HEK293T (cell line): ENCODE measurements around the gene FAM13C.

ENCODE experiments used
- CTCF ChIA-PET: fragments of 350-600 bp; formaldehyde crosslinking; extraction: SDS; loops from one replicate; lab custom pipeline; 2021; ENCODE audit warnings: antibody characterized with exemption, inconsistent platforms; lab: Yijun Ruan, JAX
- POLR2A ChIA-PET: fragments of 350-600 bp; formaldehyde crosslinking; extraction: SDS; loops from one replicate; lab custom pipeline; 2020; ENCODE audit warnings: antibody characterized with exemption, inconsistent platforms; lab: Yijun Ruan, JAX
- DNase-seq: peaks from one replicate; pipeline ENCODE4 v3.0.0; 2012; ENCODE audit warnings: mixed read lengths; ENCODE audit errors: extremely low spot score
- ARNT ChIP-seq: fragments of 450-650 bp; IDR thresholded peaks from 2 replicates; pipeline ENCODE4 v1.6.1; 2017; ENCODE audit warnings: mild to moderate bottlenecking
- BHLHE40 ChIP-seq: fragments of 450-650 bp; IDR thresholded peaks from 2 replicates; pipeline ENCODE4 v1.6.1; 2016; ENCODE audit warnings: mild to moderate bottlenecking, moderate library complexity, borderline replicate concordance
- CTBP1 ChIP-seq: fragments of 450-650 bp; IDR thresholded peaks from 2 replicates; pipeline ENCODE4 v1.6.1; 2016; ENCODE audit warnings: borderline replicate concordance
- ELF4 ChIP-seq: fragments of 450-650 bp; IDR thresholded peaks from 2 replicates; pipeline ENCODE4 v1.6.1; 2017; ENCODE audit warnings: antibody characterized with exemption
- FOXA1 ChIP-seq: fragments of 450-650 bp; IDR thresholded peaks from 2 replicates; pipeline ENCODE4 v1.6.1; 2016; ENCODE audit warnings: mild to moderate bottlenecking
- FOXK2 ChIP-seq: fragments of 450-650 bp; IDR thresholded peaks from 2 replicates; pipeline ENCODE4 v1.6.1; 2016; ENCODE audit warnings: mild to moderate bottlenecking
- FOXM1 ChIP-seq: fragments of 450-650 bp; IDR thresholded peaks from 2 replicates; pipeline ENCODE4 v1.6.1; 2017; ENCODE audit warnings: mild to moderate bottlenecking, borderline replicate concordance
- HDGF ChIP-seq: fragments of 450-650 bp; IDR thresholded peaks from 2 replicates; pipeline ENCODE4 v1.6.1; 2017; ENCODE audit warnings: antibody characterized with exemption, borderline replicate concordance
- L3MBTL2 ChIP-seq: fragments of 450-650 bp; conservative IDR thresholded peaks from 2 replicates; pipeline ENCODE4 v1.6.1; 2016; ENCODE audit warnings: mild to moderate bottlenecking
- LEF1 ChIP-seq: fragments of 450-650 bp; IDR thresholded peaks from 2 replicates; pipeline ENCODE4 v1.6.1; 2017; ENCODE audit warnings: mild to moderate bottlenecking, borderline replicate concordance
- NFRKB ChIP-seq: fragments of 450-650 bp; IDR thresholded peaks from 2 replicates; pipeline ENCODE4 v1.6.1; 2016; ENCODE audit warnings: mild to moderate bottlenecking, moderate library complexity
- PKNOX1 ChIP-seq: fragments of 450-650 bp; IDR thresholded peaks from 2 replicates; pipeline ENCODE4 v1.6.1; 2016
- SP1 ChIP-seq: fragments of 450-650 bp; IDR thresholded peaks from 2 replicates; pipeline ENCODE4 v1.6.1; 2017
- SUZ12 ChIP-seq: fragments of 450-650 bp; IDR thresholded peaks from 2 replicates; pipeline ENCODE4 v1.6.1; 2016; ENCODE audit warnings: mild to moderate bottlenecking
- TARDBP ChIP-seq: fragments of 450-650 bp; IDR thresholded peaks from 2 replicates; pipeline ENCODE4 v1.6.1; 2016
- ZNF384 ChIP-seq: fragments of 450-650 bp; IDR thresholded peaks from 2 replicates; pipeline ENCODE4 v1.6.1; 2016

Gene FAM13C

GRCh38 chr10:59304521-59305097 is 57.7 kb downstream of the FAM13C start:
- POLR2A ChIA-PET = no interaction called here
- DNase-seq = no peak
- TF ChIP-seq L3MBTL2 (no peak), ARNT (no peak), ELF4 (no peak), BHLHE40 (no peak), PKNOX1 (no peak), SUZ12 (no peak), LEF1 (no peak), TARDBP (no peak), NFRKB (no peak), SP1 (no peak), FOXK2 (no peak), CTBP1 (no peak), HDGF (no peak), FOXM1 (no peak), ZNF384 (no peak)
- CTCF ChIA-PET = no interaction called here

- ChIA-PET POLR2A (no interaction called here), CTCF (no interaction called here)
- no peak for TF ChIP-seq FOXA1
- no peak for TF ChIP-seq ELF4
- TF ChIP-seq TARDBP = no peak
- no peak for TF ChIP-seq NFRKB
- TF ChIP-seq ZNF384 = no peak
- no peak for DNase-seq
These were observed 59.3 kb downstream of the FAM13C start for GRCh38 chr10:59303018-59303417.

- TF ChIP-seq ELF4 = no peak
- TF ChIP-seq HDGF = no peak
- no peak for TF ChIP-seq ARNT
- TF ChIP-seq CTBP1 = no peak
- TF ChIP-seq SP1 = no peak
- no peak for TF ChIP-seq PKNOX1
- no peak for TF ChIP-seq SUZ12
- TF ChIP-seq LEF1 = no peak
- TF ChIP-seq ZNF384 = no peak
- POLR2A ChIA-PET = no interaction called here
- no peak for DNase-seq
- CTCF ChIA-PET = no interaction called here
These were observed 60.0 kb downstream of the FAM13C start for GRCh38 chr10:59302381-59302780.

GRCh38 chr10:59301067-59301754 is 61.1 kb downstream of the FAM13C start:
- no peak for DNase-seq
- ChIA-PET CTCF (no interaction called here), POLR2A (no interaction called here)
- TF ChIP-seq ARNT (no peak), LEF1 (no peak), ELF4 (no peak), PKNOX1 (no peak), SUZ12 (no peak), FOXA1 (no peak), L3MBTL2 (no peak), SP1 (no peak), BHLHE40 (no peak)

- POLR2A ChIA-PET = no interaction called here
- CTCF ChIA-PET = no interaction called here
- TF ChIP-seq PKNOX1 = no peak
- no peak for TF ChIP-seq ELF4
- no peak for DNase-seq
These were observed 62.0 kb downstream of the FAM13C start for GRCh38 chr10:59300386-59300785.

GRCh38 chr10:59299933-59300332 is 62.4 kb downstream of the FAM13C start:
- TF ChIP-seq LEF1 (no peak), TARDBP (no peak), FOXA1 (no peak)
- DNase-seq = no peak
- POLR2A ChIA-PET = no interaction called here
- CTCF ChIA-PET = no interaction called here
